HPDE6-E6E7 (cell line): ENCODE results near the gene ITPR3.

Experiments used
- DNase-seq: peaks from one replicate; pipeline ENCODE4 v3.0.0; 2011; ENCODE audit warnings: missing footprints; ENCODE audit errors: extremely low spot score

The ITPR3 gene

GRCh38 chr6:33638556-33638955 is 17.4 kb downstream of the ITPR3 start:
- no peak for DNase-seq

- no peak for DNase-seq
Measured at GRCh38 chr6:33639559-33639958, 18.4 kb downstream of the ITPR3 start.

GRCh38 chr6:33640361-33640760 is 19.2 kb downstream of the ITPR3 start:
- DNase-seq: no peak

GRCh38 chr6:33641144-33641543 is 20.0 kb downstream of the ITPR3 start:
- DNase-seq: peak; percentile 48

GRCh38 chr6:33641602-33642001 is 20.5 kb downstream of the ITPR3 start:
- no peak for DNase-seq

- DNase-seq: no peak
Measured at GRCh38 chr6:33642897-33643296, 21.8 kb downstream of the ITPR3 start.

GRCh38 chr6:33651403-33651802 is 30.3 kb downstream of the ITPR3 start:
- no peak for DNase-seq

- no peak for DNase-seq
Measured at GRCh38 chr6:33652002-33652401, 30.9 kb downstream of the ITPR3 start.

GRCh38 chr6:33654831-33655554 is 33.9 kb downstream of the ITPR3 start:
- DNase-seq: no peak

GRCh38 chr6:33656844-33657243 is 35.7 kb downstream of the ITPR3 start:
- no peak for DNase-seq

GRCh38 chr6:33658982-33659689 is 38.0 kb downstream of the ITPR3 start:
- DNase-seq: no peak

- no peak for DNase-seq
Measured at GRCh38 chr6:33659986-33660385, 38.9 kb downstream of the ITPR3 start.

- no peak for DNase-seq
Measured at GRCh38 chr6:33661106-33661838, 40.1 kb downstream of the ITPR3 start.

GRCh38 chr6:33662318-33662717 is 41.2 kb downstream of the ITPR3 start:
- DNase-seq: no peak

- DNase-seq: no peak
Measured at GRCh38 chr6:33663028-33663427, 41.9 kb downstream of the ITPR3 start.

- DNase-seq: no peak
Measured at GRCh38 chr6:33663727-33664449, 42.8 kb downstream of the ITPR3 start.

GRCh38 chr6:33664506-33665057 is 43.5 kb downstream of the ITPR3 start:
- no peak for DNase-seq

- DNase-seq: no peak
Measured at GRCh38 chr6:33665957-33666356, 44.8 kb downstream of the ITPR3 start.

GRCh38 chr6:33667072-33667471 is 46.0 kb downstream of the ITPR3 start:
- no peak for DNase-seq

- DNase-seq: no peak
Measured at GRCh38 chr6:33667776-33668175, 46.7 kb downstream of the ITPR3 start.

GRCh38 chr6:33668328-33668727 is 47.2 kb downstream of the ITPR3 start:
- no peak for DNase-seq

GRCh38 chr6:33668914-33669313 is 47.8 kb downstream of the ITPR3 start:
- peak; percentile 95 for DNase-seq
